Measurements from ENCODE around the gene NOD1. TPM values are rescaled to one million over a fixed set of nuclear protein-coding genes. Genes with fewer than 3 reads are reported as not detected.

The NOD1 gene
- total RNA-seq, 1 donor from 2014 or later, result 14.5 TPM

DNA sequence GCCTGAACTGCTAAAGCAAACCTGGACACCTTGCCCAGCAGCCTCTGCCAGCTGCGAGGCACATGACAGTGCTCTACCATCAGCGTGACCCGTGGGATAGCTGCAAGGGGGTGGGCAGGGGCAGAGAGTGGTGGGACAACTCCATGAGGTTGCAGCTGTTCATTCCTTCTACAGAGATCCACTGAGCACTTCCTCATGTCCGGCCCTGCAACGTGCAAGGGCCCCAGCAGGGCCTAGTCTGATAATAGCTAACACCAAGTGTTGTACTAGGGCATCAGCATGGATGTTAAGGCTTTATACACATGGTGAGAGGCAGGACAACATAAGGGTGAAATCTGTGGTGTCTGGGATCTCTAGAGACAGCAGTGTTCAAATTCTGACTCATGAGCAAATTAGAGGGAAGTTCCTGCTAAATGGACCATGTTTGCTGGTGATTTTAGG is 14.3 kb downstream of the NOD1 start:
- Histone ChIP-seq H3K4me3 (no peak overlapping the region), H3K9me3 (no peaks in the 10 kb centered on the region), H3K36me3 (no peaks in the 10 kb centered on the region), H3K4me1 (peaks cover 34% of the 10 kb centered on the region), H3K27me3 (no peaks in the 10 kb centered on the region), H3K27ac (no peak overlapping the region)
- no peak for DNase-seq (ENCODE audit: extremely low spot score in 2 of 2)
- intact Hi-C loops (cut with DNase I), result no loop called here
- TF ChIP-seq POLR2A (IDR thresholded peaks at IDR 0.05), result no peak
- TF ChIP-seq POLR2AphosphoS5 (IDR thresholded peaks at IDR 0.05; ENCODE audit: insufficient read depth in 1 of 2, low read depth in 1 of 2), result no peak
- TF ChIP-seq, protein P1, sequence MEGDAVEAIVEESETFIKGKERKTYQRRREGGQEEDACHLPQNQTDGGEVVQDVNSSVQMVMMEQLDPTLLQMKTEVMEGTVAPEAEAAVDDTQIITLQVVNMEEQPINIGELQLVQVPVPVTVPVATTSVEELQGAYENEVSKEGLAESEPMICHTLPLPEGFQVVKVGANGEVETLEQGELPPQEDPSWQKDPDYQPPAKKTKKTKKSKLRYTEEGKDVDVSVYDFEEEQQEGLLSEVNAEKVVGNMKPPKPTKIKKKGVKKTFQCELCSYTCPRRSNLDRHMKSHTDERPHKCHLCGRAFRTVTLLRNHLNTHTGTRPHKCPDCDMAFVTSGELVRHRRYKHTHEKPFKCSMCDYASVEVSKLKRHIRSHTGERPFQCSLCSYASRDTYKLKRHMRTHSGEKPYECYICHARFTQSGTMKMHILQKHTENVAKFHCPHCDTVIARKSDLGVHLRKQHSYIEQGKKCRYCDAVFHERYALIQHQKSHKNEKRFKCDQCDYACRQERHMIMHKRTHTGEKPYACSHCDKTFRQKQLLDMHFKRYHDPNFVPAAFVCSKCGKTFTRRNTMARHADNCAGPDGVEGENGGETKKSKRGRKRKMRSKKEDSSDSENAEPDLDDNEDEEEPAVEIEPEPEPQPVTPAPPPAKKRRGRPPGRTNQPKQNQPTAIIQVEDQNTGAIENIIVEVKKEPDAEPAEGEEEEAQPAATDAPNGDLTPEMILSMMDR (IDR thresholded peaks at IDR 0.05), result no peak

DNA sequence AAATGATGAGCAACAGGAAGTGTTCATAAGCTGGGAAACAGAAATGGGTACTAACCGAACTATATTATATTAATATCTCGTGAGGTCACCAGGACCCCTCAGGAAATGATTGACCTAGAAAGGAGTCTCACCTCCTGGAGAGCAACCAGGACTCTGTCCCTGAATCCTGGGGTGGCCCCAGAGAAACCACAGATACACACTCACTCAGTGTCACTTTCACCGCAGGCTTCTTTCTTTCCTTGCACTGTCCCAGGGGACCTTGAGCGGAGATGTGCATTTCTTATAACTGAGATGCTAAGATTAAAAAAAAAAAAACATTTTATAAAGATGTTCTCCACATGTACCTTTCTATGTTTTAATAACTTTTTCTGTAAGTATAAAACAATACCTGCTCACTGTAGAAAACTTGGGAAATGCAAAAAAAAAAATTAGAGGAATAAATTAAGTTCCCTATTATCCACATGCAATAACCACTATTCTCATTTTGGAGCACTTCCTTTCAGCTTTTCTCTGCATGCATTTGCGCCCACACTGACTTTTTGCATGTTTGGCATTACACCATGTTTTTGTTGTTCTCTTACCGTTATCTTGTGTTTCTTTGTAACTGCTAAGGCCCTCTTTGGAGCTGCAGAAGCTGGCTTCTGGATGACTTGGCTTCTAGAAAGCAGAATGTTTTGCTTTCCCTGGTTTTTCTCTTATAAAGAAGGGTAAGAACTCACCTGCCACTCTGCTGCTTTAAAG is 15.0 kb downstream of the NOD1 start:
- no peaks in the 10 kb centered on the region for H3K36me3 ChIP-seq
- H3K4me3 ChIP-seq, result no peak overlapping the region
- H3K4me1 ChIP-seq, result peaks cover 30% of the 10 kb centered on the region
- intact Hi-C loops (cut with DNase I), result no loop called here
- no peak for DNase-seq (ENCODE audit: extremely low spot score in 2 of 2)
- H3K27ac ChIP-seq, result no peak overlapping the region
- no peak for TF ChIP-seq POLR2A (IDR thresholded peaks at IDR 0.05)
- no peak for TF ChIP-seq POLR2AphosphoS5 (IDR thresholded peaks at IDR 0.05; ENCODE audit: insufficient read depth in 1 of 2, low read depth in 1 of 2)
- TF ChIP-seq, protein P1 (IDR thresholded peaks at IDR 0.05), result no peak
- H3K9me3 ChIP-seq, result no peaks in the 10 kb centered on the region
- H3K27me3 ChIP-seq, result no peaks in the 10 kb centered on the region

GRCh38 chr7:30462179-30462578 is 16.4 kb downstream of the NOD1 start:
- DNase-seq (ENCODE audit: extremely low spot score in 2 of 2), result no peak
- H3K4me1 ChIP-seq, result peaks cover 28% of the 10 kb centered on the region
- H3K27me3 ChIP-seq, result no peaks in the 10 kb centered on the region
- no peaks in the 10 kb centered on the region for H3K9me3 ChIP-seq
- no peak overlapping the region for H3K27ac ChIP-seq
- H3K4me3 ChIP-seq, result no peak overlapping the region
- peaks cover 0 to 1% of the 10 kb centered on the region in 2 donors for H3K36me3 ChIP-seq
- no peak for TF ChIP-seq POLR2AphosphoS5 (IDR thresholded peaks at IDR 0.05; ENCODE audit: insufficient read depth in 1 of 2, low read depth in 1 of 2)
- no peak for TF ChIP-seq POLR2A (IDR thresholded peaks at IDR 0.05)
- TF ChIP-seq, protein P1 (IDR thresholded peaks at IDR 0.05), result no peak
- intact Hi-C loops (cut with DNase I), result no loop called here

GRCh38 chr7:30460246-30460633 is 18.3 kb downstream of the NOD1 start:
- no peak overlapping the region for H3K4me3 ChIP-seq
- TF ChIP-seq, protein P1 (IDR thresholded peaks at IDR 0.05), result no peak
- no peak for TF ChIP-seq POLR2A (IDR thresholded peaks at IDR 0.05)
- TF ChIP-seq POLR2AphosphoS5 (IDR thresholded peaks at IDR 0.05; ENCODE audit: insufficient read depth in 1 of 2, low read depth in 1 of 2), result no peak
- no peak for DNase-seq (ENCODE audit: extremely low spot score in 2 of 2)
- no peaks in the 10 kb centered on the region for H3K27me3 ChIP-seq
- peaks cover 17% of the 10 kb centered on the region for H3K4me1 ChIP-seq
- no peaks in the 10 kb centered on the region for H3K9me3 ChIP-seq
- peaks cover 0 to 18% of the 10 kb centered on the region in 2 donors for H3K36me3 ChIP-seq
- peak overlapping the region; percentile 49 for H3K27ac ChIP-seq
- intact Hi-C loops (cut with DNase I), result no loop called here

- Histone ChIP-seq H3K27ac (peak overlapping the region; percentile 49), H3K9me3 (no peaks in the 10 kb centered on the region), H3K4me1 (peaks cover 17% of the 10 kb centered on the region), H3K27me3 (no peaks in the 10 kb centered on the region), H3K36me3 (peaks cover 0 to 23% of the 10 kb centered on the region in 2 donors), H3K4me3 (no peak overlapping the region)
- TF ChIP-seq, protein P1 (IDR thresholded peaks at IDR 0.05), result no peak
- TF ChIP-seq POLR2A (IDR thresholded peaks at IDR 0.05), result no peak
- peak in 1 of 2 donors; percentile 37 for TF ChIP-seq POLR2AphosphoS5 (IDR thresholded peaks at IDR 0.05; ENCODE audit: insufficient read depth in 1 of 2, low read depth in 1 of 2)
- DNase-seq (ENCODE audit: extremely low spot score in 2 of 2), result no peak
- intact Hi-C loops (cut with DNase I), result no loop called here
Observed at GRCh38 chr7:30459591-30460245, 18.9 kb downstream of the NOD1 start.
